Measurements from ENCODE around the gene ASAP3.
A peak's percentile ranks its signal among the peaks of the same experiment; 100 is the strongest.

ASAP3 gene

DNA sequence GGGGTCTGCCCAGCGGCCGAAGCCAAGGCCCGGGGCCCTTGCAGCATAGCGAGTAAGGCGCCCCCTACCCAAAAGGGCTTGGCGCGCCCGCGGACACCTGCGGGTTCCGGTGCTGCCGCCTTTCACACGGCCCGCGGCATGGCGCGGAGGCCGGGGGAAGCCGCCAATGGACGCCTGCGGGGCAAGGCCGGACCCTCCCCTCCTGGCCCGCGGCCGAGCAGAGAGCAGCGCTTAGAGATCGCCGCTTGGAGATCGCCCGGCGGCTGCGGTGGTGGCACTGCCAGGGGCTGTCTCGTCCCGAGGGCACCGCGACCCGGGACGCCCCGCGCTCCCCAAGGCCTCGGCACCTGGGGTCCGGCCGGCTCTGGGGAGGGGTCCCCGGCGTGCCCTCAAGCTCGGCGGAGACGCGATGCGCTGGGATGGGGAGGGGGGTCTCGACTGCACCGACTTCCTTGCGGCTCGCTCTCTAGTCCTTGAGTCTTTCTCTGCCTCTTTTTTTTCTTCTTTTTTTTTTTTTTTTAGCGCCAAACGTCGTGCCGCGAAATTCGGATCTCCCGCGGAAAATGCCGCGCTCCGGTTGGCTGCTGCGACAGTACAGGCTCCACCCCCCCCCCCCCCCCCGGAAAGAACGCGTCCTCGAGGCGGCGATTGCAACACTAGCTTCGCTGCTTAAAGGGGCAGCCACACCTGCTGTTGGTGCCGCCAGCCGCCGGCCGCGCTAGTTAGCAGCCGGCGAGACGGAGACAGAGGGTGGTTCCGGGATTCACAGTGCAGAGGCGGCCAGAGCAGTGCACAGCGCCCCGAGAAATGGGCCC is 47.0 kb upstream of the ASAP3 start, which contains the start of gene E2F2 (continued):
- 0 out of 2 replicates have a peak, but pooled peaks have one; percentile 39 for TF ChIP-seq ZBTB48 (tag by site-specific recombination; IDR thresholded peaks at IDR 0.05)
- no peak for TF ChIP-seq ZNF560 (tag by site-specific recombination; IDR thresholded peaks at IDR 0.05; ENCODE audit: borderline replicate concordance)
- TF ChIP-seq ZNF335 (tag by site-specific recombination; conservative IDR thresholded peaks at IDR 0.05) = peak; percentile 85
- TF ChIP-seq ZNF514 (tag by site-specific recombination; IDR thresholded peaks at IDR 0.05) = no peak
- no peak for TF ChIP-seq TCF7L2 (IDR thresholded peaks at IDR 0.05; ENCODE audit: borderline replicate concordance, low read depth, low read length)
- no peak for TF ChIP-seq MZF1 (tag by site-specific recombination; IDR thresholded peaks at IDR 0.05; ENCODE audit: borderline replicate concordance)
- TF ChIP-seq ZNF266 (tag by site-specific recombination; IDR thresholded peaks at IDR 0.05; ENCODE audit: low read depth) = no peak
- TF ChIP-seq, protein P1, sequence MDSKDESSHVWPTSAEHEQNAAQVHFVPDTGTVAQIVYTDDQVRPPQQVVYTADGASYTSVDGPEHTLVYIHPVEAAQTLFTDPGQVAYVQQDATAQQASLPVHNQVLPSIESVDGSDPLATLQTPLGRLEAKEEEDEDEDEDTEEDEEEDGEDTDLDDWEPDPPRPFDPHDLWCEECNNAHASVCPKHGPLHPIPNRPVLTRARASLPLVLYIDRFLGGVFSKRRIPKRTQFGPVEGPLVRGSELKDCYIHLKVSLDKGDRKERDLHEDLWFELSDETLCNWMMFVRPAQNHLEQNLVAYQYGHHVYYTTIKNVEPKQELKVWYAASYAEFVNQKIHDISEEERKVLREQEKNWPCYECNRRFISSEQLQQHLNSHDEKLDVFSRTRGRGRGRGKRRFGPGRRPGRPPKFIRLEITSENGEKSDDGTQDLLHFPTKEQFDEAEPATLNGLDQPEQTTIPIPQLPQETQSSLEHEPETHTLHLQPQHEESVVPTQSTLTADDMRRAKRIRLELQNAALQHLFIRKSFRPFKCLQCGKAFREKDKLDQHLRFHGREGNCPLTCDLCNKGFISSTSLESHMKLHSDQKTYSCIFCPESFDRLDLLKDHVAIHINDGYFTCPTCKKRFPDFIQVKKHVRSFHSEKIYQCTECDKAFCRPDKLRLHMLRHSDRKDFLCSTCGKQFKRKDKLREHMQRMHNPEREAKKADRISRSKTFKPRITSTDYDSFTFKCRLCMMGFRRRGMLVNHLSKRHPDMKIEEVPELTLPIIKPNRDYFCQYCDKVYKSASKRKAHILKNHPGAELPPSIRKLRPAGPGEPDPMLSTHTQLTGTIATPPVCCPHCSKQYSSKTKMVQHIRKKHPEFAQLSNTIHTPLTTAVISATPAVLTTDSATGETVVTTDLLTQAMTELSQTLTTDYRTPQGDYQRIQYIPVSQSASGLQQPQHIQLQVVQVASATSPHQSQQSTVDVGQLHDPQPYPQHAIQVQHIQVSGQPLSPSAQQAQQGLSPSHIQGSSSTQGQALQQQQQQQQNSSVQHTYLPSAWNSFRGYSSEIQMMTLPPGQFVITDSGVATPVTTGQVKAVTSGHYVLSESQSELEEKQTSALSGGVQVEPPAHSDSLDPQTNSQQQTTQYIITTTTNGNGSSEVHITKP (tag by site-specific recombination; IDR thresholded peaks at IDR 0.05) = peak; percentile 47; the same call in 1 of the 2 replicates
- TF ChIP-seq ZFP69B (tag by site-specific recombination; IDR thresholded peaks at IDR 0.05) = peak; percentile 70
- TF ChIP-seq, protein P2, sequence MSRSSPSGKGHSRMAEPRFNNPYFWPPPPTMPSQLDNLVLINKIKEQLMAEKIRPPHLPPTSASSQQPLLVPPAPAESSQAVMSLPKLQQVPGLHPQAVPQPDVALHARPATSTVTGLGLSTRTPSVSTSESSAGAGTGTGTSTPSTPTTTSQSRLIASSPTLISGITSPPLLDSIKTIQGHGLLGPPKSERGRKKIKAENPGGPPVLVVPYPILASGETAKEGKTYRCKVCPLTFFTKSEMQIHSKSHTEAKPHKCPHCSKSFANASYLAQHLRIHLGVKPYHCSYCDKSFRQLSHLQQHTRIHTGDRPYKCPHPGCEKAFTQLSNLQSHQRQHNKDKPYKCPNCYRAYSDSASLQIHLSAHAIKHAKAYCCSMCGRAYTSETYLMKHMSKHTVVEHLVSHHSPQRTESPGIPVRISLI (tag by site-specific recombination; IDR thresholded peaks at IDR 0.05) = peak; percentile 98
- TF ChIP-seq, protein P3, sequence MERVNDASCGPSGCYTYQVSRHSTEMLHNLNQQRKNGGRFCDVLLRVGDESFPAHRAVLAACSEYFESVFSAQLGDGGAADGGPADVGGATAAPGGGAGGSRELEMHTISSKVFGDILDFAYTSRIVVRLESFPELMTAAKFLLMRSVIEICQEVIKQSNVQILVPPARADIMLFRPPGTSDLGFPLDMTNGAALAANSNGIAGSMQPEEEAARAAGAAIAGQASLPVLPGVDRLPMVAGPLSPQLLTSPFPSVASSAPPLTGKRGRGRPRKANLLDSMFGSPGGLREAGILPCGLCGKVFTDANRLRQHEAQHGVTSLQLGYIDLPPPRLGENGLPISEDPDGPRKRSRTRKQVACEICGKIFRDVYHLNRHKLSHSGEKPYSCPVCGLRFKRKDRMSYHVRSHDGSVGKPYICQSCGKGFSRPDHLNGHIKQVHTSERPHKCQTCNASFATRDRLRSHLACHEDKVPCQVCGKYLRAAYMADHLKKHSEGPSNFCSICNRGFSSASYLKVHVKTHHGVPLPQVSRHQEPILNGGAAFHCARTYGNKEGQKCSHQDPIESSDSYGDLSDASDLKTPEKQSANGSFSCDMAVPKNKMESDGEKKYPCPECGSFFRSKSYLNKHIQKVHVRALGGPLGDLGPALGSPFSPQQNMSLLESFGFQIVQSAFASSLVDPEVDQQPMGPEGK (tag by site-specific recombination; IDR thresholded peaks at IDR 0.05) = peak; percentile 72
- peak; percentile 47; the same call in 1 of the 2 replicates for TF ChIP-seq ZNF394 (tag by site-specific recombination; IDR thresholded peaks at IDR 0.05; ENCODE audit: borderline replicate concordance)
- TF ChIP-seq ZNF670 (tag by site-specific recombination; IDR thresholded peaks at IDR 0.05; ENCODE audit: low read depth) = no peak
- TF ChIP-seq, protein P4, sequence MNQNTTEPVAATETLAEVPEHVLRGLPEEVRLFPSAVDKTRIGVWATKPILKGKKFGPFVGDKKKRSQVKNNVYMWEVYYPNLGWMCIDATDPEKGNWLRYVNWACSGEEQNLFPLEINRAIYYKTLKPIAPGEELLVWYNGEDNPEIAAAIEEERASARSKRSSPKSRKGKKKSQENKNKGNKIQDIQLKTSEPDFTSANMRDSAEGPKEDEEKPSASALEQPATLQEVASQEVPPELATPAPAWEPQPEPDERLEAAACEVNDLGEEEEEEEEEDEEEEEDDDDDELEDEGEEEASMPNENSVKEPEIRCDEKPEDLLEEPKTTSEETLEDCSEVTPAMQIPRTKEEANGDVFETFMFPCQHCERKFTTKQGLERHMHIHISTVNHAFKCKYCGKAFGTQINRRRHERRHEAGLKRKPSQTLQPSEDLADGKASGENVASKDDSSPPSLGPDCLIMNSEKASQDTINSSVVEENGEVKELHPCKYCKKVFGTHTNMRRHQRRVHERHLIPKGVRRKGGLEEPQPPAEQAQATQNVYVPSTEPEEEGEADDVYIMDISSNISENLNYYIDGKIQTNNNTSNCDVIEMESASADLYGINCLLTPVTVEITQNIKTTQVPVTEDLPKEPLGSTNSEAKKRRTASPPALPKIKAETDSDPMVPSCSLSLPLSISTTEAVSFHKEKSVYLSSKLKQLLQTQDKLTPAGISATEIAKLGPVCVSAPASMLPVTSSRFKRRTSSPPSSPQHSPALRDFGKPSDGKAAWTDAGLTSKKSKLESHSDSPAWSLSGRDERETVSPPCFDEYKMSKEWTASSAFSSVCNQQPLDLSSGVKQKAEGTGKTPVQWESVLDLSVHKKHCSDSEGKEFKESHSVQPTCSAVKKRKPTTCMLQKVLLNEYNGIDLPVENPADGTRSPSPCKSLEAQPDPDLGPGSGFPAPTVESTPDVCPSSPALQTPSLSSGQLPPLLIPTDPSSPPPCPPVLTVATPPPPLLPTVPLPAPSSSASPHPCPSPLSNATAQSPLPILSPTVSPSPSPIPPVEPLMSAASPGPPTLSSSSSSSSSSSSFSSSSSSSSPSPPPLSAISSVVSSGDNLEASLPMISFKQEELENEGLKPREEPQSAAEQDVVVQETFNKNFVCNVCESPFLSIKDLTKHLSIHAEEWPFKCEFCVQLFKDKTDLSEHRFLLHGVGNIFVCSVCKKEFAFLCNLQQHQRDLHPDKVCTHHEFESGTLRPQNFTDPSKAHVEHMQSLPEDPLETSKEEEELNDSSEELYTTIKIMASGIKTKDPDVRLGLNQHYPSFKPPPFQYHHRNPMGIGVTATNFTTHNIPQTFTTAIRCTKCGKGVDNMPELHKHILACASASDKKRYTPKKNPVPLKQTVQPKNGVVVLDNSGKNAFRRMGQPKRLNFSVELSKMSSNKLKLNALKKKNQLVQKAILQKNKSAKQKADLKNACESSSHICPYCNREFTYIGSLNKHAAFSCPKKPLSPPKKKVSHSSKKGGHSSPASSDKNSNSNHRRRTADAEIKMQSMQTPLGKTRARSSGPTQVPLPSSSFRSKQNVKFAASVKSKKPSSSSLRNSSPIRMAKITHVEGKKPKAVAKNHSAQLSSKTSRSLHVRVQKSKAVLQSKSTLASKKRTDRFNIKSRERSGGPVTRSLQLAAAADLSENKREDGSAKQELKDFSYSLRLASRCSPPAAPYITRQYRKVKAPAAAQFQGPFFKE (tag by site-specific recombination; IDR thresholded peaks at IDR 0.05; ENCODE audit: borderline replicate concordance) = no peak
- TF ChIP-seq ZNF629 (tag by site-specific recombination; IDR thresholded peaks at IDR 0.05) = peak; percentile 67; the same call in 1 of the 2 replicates
- TF ChIP-seq, protein P5, sequence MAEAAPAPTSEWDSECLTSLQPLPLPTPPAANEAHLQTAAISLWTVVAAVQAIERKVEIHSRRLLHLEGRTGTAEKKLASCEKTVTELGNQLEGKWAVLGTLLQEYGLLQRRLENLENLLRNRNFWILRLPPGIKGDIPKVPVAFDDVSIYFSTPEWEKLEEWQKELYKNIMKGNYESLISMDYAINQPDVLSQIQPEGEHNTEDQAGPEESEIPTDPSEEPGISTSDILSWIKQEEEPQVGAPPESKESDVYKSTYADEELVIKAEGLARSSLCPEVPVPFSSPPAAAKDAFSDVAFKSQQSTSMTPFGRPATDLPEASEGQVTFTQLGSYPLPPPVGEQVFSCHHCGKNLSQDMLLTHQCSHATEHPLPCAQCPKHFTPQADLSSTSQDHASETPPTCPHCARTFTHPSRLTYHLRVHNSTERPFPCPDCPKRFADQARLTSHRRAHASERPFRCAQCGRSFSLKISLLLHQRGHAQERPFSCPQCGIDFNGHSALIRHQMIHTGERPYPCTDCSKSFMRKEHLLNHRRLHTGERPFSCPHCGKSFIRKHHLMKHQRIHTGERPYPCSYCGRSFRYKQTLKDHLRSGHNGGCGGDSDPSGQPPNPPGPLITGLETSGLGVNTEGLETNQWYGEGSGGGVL (tag by site-specific recombination; IDR thresholded peaks at IDR 0.05) = peak; percentile 23; the same call in 1 of the 2 replicates
- no peak for TF ChIP-seq ZNF510 (tag by site-specific recombination; IDR thresholded peaks at IDR 0.05; ENCODE audit: insufficient replicate concordance)
- TF ChIP-seq, protein P6, sequence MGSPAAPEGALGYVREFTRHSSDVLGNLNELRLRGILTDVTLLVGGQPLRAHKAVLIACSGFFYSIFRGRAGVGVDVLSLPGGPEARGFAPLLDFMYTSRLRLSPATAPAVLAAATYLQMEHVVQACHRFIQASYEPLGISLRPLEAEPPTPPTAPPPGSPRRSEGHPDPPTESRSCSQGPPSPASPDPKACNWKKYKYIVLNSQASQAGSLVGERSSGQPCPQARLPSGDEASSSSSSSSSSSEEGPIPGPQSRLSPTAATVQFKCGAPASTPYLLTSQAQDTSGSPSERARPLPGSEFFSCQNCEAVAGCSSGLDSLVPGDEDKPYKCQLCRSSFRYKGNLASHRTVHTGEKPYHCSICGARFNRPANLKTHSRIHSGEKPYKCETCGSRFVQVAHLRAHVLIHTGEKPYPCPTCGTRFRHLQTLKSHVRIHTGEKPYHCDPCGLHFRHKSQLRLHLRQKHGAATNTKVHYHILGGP (tag by site-specific recombination; IDR thresholded peaks at IDR 0.05) = no peak
- TF ChIP-seq ZNF138 (tag by site-specific recombination; IDR thresholded peaks at IDR 0.05; ENCODE audit: borderline replicate concordance) = no peak
- peak; percentile 56 for TF ChIP-seq GLIS2 (tag by site-specific recombination; IDR thresholded peaks at IDR 0.05)
